Measurements from ENCODE around the gene PGRMC2. TPM values are rescaled to one million over a fixed set of nuclear protein-coding genes. Genes with fewer than 3 reads are reported as not detected.

PGRMC2 gene
- total and polyA plus RNA-seq, 4 donors = 49.0 to 74.8 (median 59.5) TPM

DNA sequence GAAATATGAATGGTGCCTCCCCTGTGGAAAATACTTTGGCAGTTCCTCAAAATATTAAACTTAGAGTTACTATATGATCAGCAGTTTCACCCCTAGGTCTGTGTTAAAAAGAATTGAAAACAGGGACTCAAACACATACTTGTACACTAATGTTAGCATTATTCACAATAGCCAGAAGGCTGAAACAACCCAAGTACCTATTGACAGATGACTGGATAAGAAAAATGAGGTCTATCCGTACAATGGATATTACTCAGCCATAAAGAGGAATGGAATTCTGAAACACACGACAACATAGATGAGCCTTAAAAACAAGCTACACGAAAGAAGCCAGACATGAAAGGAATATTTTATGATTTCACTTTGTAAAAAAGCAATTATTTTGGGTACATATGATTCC is 54.9 kb downstream of the PGRMC2 start:
- 79 to 84% methylated on average over 3 of the region's 3 CpGs for WGBS, 2 donors
- H3K4me1 ChIP-seq (ENCODE audit: control insufficient read depth in 1 of 2, insufficient read depth in 2 of 2, low read length in 2 of 2) = no peaks in the 10 kb centered on the region
- intact Hi-C loops (cut with DNase I) = no loop called here

DNA sequence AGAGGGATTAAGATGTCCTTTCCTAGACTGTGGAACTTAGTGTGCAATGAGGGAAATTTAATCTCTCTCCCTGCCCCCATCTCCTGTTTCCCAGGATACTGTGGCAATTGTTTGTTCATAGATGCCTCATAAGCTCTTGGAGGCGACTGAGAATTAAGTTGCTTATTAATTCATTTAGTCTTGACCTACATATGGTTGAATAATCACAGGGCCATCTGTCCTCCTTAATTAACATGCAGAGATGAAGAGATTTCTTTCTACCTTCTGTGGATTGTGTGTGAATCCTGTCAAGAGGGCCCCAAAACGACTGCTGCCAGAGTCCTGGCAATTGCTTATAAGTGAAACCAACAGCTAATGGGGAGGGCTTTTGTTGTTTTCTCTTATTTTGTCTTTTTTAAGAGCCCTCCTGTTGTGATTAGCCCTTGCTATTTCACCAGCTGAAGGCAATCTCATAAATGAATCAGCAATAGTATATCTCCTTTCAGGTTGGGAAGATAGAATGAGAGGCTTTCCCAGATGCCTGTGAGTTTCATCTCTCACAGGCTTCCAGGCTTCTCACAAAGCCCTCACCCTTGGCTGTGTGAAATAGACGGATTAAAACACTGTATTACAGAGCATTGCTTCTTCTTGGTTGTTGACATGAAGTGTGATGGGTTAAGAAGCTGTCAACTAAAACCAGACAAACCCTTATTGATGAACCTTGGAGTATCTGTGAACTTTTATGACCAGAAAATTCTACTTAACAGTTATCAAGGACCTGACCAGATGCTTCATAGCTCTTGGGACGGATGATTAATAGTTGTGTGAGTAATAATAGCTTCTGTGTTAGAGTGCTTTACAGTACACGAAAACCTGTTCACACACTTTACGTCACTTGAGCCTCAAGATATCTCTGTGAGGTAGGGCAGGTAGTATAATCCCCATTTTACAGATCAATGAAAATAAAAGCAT is 58.5 kb downstream of the PGRMC2 start:
- intact Hi-C loops (cut with DNase I) = no loop called here

More for the DNA sequence above, 54.9 kb downstream of the PGRMC2 start:
- no peaks in the 10 kb centered on the region for H3K36me3 ChIP-seq (ENCODE audit: control insufficient read depth in 1 of 2, insufficient read depth in 2 of 2, low read length in 1 of 2)
- DNase-seq (no peak), ATAC-seq (ENCODE audit: low FRiP score) (no peak)
- no peaks in the 10 kb centered on the region for H3K27me3 ChIP-seq (ENCODE audit: control insufficient read depth in 1 of 2, insufficient read depth in 2 of 2, low read length in 1 of 2)
- H3K4me3 ChIP-seq (ENCODE audit: low read length in 2 of 2) = no peak overlapping the region
- no peak overlapping the region for H3K27ac ChIP-seq (ENCODE audit: low read depth in 1 of 2, low read length in 2 of 2)
- peaks cover 1% of the 10 kb centered on the region for H3K9me3 ChIP-seq (ENCODE audit: control insufficient read depth, low read length)

DNA sequence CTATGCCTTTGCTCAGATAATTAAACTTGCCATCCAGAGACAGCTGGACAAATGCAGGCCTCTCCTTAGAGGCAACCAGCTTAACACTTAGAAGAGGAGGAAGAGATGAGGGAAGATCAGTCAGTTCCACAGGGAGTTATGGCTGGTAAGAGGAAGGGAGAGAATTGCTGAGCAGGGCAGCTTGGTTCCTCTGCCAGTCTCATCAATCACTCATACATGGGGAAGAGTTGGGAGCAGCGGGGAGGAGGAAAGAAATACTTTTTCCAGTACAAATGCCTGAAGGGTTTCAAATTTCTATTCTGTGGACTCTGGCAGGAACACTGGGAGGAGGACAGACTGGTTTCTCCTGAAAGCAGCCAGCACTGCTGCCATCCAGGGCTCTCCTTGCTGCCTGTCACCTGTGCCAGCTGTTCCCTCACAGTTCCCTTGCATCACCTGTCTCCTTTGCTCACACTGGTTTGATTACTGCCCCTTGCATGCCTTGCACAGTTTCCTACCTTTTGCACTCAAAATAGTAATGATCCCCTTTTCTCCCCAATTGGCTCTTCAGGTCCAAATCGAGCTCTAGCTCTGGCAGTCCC is 59.5 kb downstream of the PGRMC2 start:
- WGBS, 2 donors = 12 to 17% methylated on average over 2 of the region's 2 CpGs
- no peaks in the 10 kb centered on the region for H3K27me3 ChIP-seq (ENCODE audit: control insufficient read depth in 1 of 2, insufficient read depth in 2 of 2, low read length in 1 of 2)
- H3K4me3 ChIP-seq (ENCODE audit: low read length in 2 of 2) = no peak overlapping the region
- no peaks in the 10 kb centered on the region for H3K4me1 ChIP-seq (ENCODE audit: control insufficient read depth in 1 of 2, insufficient read depth in 2 of 2, low read length in 2 of 2)
- no peak for ATAC-seq (ENCODE audit: low FRiP score)
- H3K27ac ChIP-seq (ENCODE audit: low read depth in 1 of 2, low read length in 2 of 2) = peak overlapping the region in 1 of 2 donors; percentile 33
- H3K36me3 ChIP-seq (ENCODE audit: control insufficient read depth in 1 of 2, insufficient read depth in 2 of 2, low read length in 1 of 2) = no peaks in the 10 kb centered on the region
- intact Hi-C loops (cut with DNase I) = no loop called here
- no peaks in the 10 kb centered on the region for H3K9me3 ChIP-seq (ENCODE audit: control insufficient read depth, low read length)
- DNase-seq = no peak

More for the DNA sequence above, 58.5 kb downstream of the PGRMC2 start:
- ATAC-seq (ENCODE audit: low FRiP score) (no peak), DNase-seq (no peak)
- H3K9me3 ChIP-seq (ENCODE audit: control insufficient read depth, low read length) = no peaks in the 10 kb centered on the region
- H3K36me3 ChIP-seq (ENCODE audit: control insufficient read depth in 1 of 2, insufficient read depth in 2 of 2, low read length in 1 of 2) = no peaks in the 10 kb centered on the region
- no peak overlapping the region for H3K27ac ChIP-seq (ENCODE audit: low read depth in 1 of 2, low read length in 2 of 2)
- 64 to 66% methylated on average over 6 of the region's 6 CpGs for WGBS, 2 donors
- H3K4me1 ChIP-seq (ENCODE audit: control insufficient read depth in 1 of 2, insufficient read depth in 2 of 2, low read length in 2 of 2) = no peaks in the 10 kb centered on the region
- H3K27me3 ChIP-seq (ENCODE audit: control insufficient read depth in 1 of 2, insufficient read depth in 2 of 2, low read length in 1 of 2) = no peaks in the 10 kb centered on the region
- H3K4me3 ChIP-seq (ENCODE audit: low read length in 2 of 2) = no peak overlapping the region

DNA sequence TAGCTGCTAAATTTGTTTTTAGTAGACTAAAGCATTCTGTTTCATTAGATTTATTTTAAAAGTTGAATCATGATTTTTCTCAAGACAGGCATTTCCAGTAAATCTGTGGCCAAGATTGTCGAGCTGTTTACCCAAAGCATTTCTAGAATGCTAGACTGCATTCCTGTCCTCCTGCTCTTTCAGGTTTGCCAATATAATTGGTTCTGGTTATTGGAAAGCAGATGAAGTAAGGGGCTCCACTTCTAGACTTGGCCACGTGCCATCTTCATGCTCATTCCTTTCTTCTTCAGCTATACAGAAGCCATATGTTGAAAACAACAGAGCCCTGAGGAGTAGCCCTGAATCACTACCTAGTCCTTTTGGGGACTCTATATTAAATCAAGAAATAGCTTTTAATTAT is 62.5 kb downstream of the PGRMC2 start:
- DNase-seq = no peak
- ATAC-seq (ENCODE audit: low FRiP score) = no peak
- intact Hi-C loops (cut with DNase I) = no loop called here
- WGBS, 2 donors = 7 to 9% methylated on average over 2 of the region's 2 CpGs
- Histone ChIP-seq H3K9me3 (ENCODE audit: control insufficient read depth, low read length) (no peaks in the 10 kb centered on the region), H3K27ac (ENCODE audit: low read depth in 1 of 2, low read length in 2 of 2) (no peak overlapping the region), H3K36me3 (ENCODE audit: control insufficient read depth in 1 of 2, insufficient read depth in 2 of 2, low read length in 1 of 2) (no peaks in the 10 kb centered on the region), H3K4me1 (ENCODE audit: control insufficient read depth in 1 of 2, insufficient read depth in 2 of 2, low read length in 2 of 2) (no peaks in the 10 kb centered on the region), H3K27me3 (ENCODE audit: control insufficient read depth in 1 of 2, insufficient read depth in 2 of 2, low read length in 1 of 2) (no peaks in the 10 kb centered on the region), H3K4me3 (ENCODE audit: low read length in 2 of 2) (no peak overlapping the region)

DNA sequence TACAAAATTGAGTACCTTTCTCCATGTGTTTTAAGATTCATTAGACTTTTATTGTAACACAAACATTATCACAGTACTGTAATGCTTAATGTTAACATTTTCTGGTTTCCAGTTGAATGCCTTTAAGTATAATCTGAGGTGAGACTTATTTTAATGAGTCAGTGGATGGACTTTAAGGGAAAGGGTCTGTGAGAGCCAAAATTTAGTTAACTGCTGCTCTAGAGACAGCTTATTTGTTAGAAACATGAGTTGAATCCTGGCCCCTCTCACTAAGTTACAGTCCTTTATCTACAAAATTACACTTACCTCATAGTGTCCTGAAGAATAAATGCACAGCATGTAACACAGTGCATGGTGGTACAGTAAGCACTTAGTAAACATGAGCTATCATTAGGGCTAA is 66.0 kb downstream of the PGRMC2 start:
- DNase-seq (no peak), ATAC-seq (ENCODE audit: low FRiP score) (no peak)
- Histone ChIP-seq H3K27me3 (ENCODE audit: control insufficient read depth in 1 of 2, insufficient read depth in 2 of 2, low read length in 1 of 2) (no peaks in the 10 kb centered on the region), H3K4me3 (ENCODE audit: low read length in 2 of 2) (no peak overlapping the region), H3K9me3 (ENCODE audit: control insufficient read depth, low read length) (no peaks in the 10 kb centered on the region), H3K4me1 (ENCODE audit: control insufficient read depth in 1 of 2, insufficient read depth in 2 of 2, low read length in 2 of 2) (no peaks in the 10 kb centered on the region), H3K27ac (ENCODE audit: low read depth in 1 of 2, low read length in 2 of 2) (no peak overlapping the region), H3K36me3 (ENCODE audit: control insufficient read depth in 1 of 2, insufficient read depth in 2 of 2, low read length in 1 of 2) (no peaks in the 10 kb centered on the region)
- intact Hi-C loops (cut with DNase I) = loop anchor here in 1 of 2 donors (5.0 kb wide), 1 partner anchor 66 kb away; the partner anchor contains the start of gene PGRMC2

DNA sequence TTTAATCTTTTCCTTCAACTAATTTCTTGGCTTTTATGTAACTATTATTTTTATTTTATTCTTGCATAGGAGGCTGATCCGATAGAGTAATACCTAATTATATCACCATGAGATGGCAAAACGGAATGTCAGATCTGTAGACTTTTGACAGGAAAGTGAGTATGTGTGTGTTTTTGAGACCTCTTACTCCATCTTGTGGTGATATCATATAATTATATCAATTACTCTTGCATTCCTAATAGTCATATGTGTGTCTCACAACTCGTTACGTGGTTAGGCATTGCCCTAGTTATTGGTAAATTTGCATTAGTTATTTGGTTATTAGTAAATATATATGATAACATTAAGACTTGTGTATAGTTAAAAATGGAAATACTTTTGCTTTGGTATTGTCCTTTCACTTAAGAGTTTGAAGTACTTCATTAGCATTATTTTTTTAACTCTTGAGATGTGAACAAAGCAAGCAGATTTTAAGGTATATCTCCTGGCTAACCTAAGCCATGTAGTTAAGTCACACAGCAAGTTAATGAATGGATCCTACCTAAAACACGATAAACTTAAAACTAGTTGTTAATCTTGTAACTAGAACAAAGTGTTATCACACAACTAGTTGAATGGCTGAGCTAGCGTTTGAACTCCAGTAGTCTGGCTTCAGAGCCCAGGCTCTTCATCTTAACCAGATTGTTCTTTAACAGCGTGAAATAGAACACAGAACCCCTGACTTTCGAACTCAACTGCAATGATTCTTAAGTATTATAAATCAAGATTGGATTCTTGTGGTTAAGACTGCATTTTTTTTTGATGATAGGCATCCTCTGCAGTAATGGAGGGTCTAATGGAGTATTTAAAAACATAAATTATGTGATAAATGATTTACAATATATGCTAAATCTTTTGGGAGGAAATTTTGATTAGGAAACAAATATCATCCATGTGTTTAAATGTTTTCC is 67.1 kb downstream of the PGRMC2 start:
- no peak for ATAC-seq (ENCODE audit: low FRiP score)
- no peak for DNase-seq
- no peaks in the 10 kb centered on the region for H3K9me3 ChIP-seq (ENCODE audit: control insufficient read depth, low read length)
- H3K36me3 ChIP-seq (ENCODE audit: control insufficient read depth in 1 of 2, insufficient read depth in 2 of 2, low read length in 1 of 2) = no peaks in the 10 kb centered on the region
- intact Hi-C loops (cut with DNase I) = loop anchor here in 1 of 2 donors (5.0 kb wide), 1 partner anchor 67 kb away; the partner anchor contains the start of gene PGRMC2
- H3K27me3 ChIP-seq (ENCODE audit: control insufficient read depth in 1 of 2, insufficient read depth in 2 of 2, low read length in 1 of 2) = no peaks in the 10 kb centered on the region
- 24 to 39% methylated on average over 8 of the region's 8 CpGs for WGBS, 2 donors
- H3K4me1 ChIP-seq (ENCODE audit: control insufficient read depth in 1 of 2, insufficient read depth in 2 of 2, low read length in 2 of 2) = no peaks in the 10 kb centered on the region
- no peak overlapping the region for H3K27ac ChIP-seq (ENCODE audit: low read depth in 1 of 2, low read length in 2 of 2)
- H3K4me3 ChIP-seq (ENCODE audit: low read length in 2 of 2) = no peak overlapping the region

Other genes with a start within 250 kb of the PGRMC2 start
- gene LARP1B, start 226.5 kb downstream of the PGRMC2 start, total RNA-seq = 10 to 100 TPM; 21.4 to 23.9 TPM
- gene LARP1B, start 226.5 kb downstream of the PGRMC2 start, polyA plus RNA-seq = 10 to 100 TPM; 14.1 to 15.2 TPM

Measured in aorta (tissue), 5 donors.